Fibroblast of lung (primary cell): ENCODE data around the gene COL25A1. TPM values are rescaled to one million over a fixed set of nuclear protein-coding genes. Genes with fewer than 3 reads are reported as not detected.

Source experiments
- DNase-seq, 2 donors: peaks; one replicate each; pipeline versions ENCODE4 v3.0.0 to v3.0.0-alpha.2; 2010; ENCODE audit warnings: low read depth in 2 of 2
- H2AFZ ChIP-seq: 2 replicates; pipeline ENCODE4 v1.5.1; 2012; ENCODE audit warnings: low read length, control low read depth, inconsistent platforms
- H3K27ac ChIP-seq: 2 replicates; pipeline ENCODE4 v1.5.1; 2011; ENCODE audit warnings: low read length, control low read depth; ENCODE audit not compliant: insufficient read depth
- H3K27me3 ChIP-seq: 2 replicates; pipeline ENCODE4 v1.5.1; 2011; ENCODE audit warnings: mild to moderate bottlenecking, low read length; ENCODE audit not compliant: control insufficient read depth, insufficient read depth
- H3K36me3 ChIP-seq: 2 replicates; pipeline ENCODE4 v1.5.1; 2011; ENCODE audit warnings: low read length; ENCODE audit not compliant: control insufficient read depth, insufficient read depth
- H3K4me1 ChIP-seq: 2 replicates; pipeline ENCODE4 v1.5.1; 2011; ENCODE audit warnings: low read length; ENCODE audit not compliant: control insufficient read depth, insufficient read depth; ENCODE audit errors: extremely low read depth
- H3K4me2 ChIP-seq: 2 replicates; pipeline ENCODE4 v1.5.1; 2011; ENCODE audit warnings: low read length, control low read depth; ENCODE audit not compliant: insufficient read depth; ENCODE audit errors: extremely low read depth
- H3K4me3 ChIP-seq, 4 experiments: fragments of 200-600 bp in 1 of 4; sonication (generic) in 1 of 4; replicated peaks in 1 of 4; 2 replicates each; pipeline ENCODE4 v1.5.1; 2011 to 2016; ENCODE audit warnings: low read length in 4 of 4, low read depth in 3 of 4, mild to moderate bottlenecking in 3 of 4, control low read depth in 2 of 4, inconsistent platforms in 1 of 4, mixed read lengths in 1 of 4; ENCODE audit not compliant: insufficient read depth in 1 of 4; ENCODE audit errors: control extremely low read depth in 1 of 4
- H3K79me2 ChIP-seq: 2 replicates; pipeline ENCODE4 v1.5.1; 2012; ENCODE audit warnings: mild to moderate bottlenecking, low read length, inconsistent platforms; ENCODE audit not compliant: control insufficient read depth, insufficient read depth
- H3K9ac ChIP-seq: 2 replicates; pipeline ENCODE4 v1.5.1; 2011; ENCODE audit warnings: mild to moderate bottlenecking, low read length, control low read depth; ENCODE audit not compliant: insufficient read depth
- H3K9me3 ChIP-seq: 2 replicates; pipeline ENCODE4 v1.5.1; 2012; ENCODE audit warnings: low read depth, low read length; ENCODE audit not compliant: control insufficient read depth, insufficient read depth
- H4K20me1 ChIP-seq: 2 replicates; pipeline ENCODE4 v1.5.1; 2011; ENCODE audit warnings: low read length; ENCODE audit not compliant: control insufficient read depth, insufficient read depth; ENCODE audit errors: extremely low read depth
- EZH2 ChIP-seq: IDR thresholded peaks from 2 replicates; pipeline ENCODE4 v1.5.1; 2012; ENCODE audit warnings: low read length, control low read depth, mild to moderate bottlenecking; ENCODE audit errors: missing control alignments
- polyA plus RNA-seq, 2 donors: library from polyadenylated mRNA; depleted of rRNA in 1 of 2; stranded (reverse) in 1 of 2; unstranded in 1 of 2; fragments of >200 nt; gene quantifications; 2 replicates each; pipeline ENCODE4 v1.2.1, GENCODE V29; 2011 to 2012; ENCODE audit warnings: missing spikeins in 1 of 2
- total RNA-seq: library from RNA; depleted of rRNA; stranded (reverse); fragments of >200 nt; gene quantifications from 2 replicates; pipeline ENCODE4 v1.2.1, GENCODE V29; 2014
- TF ChIP-seq, protein P1 (sequence below), 2 donors: IDR thresholded peaks in 1 of 2; conservative IDR thresholded peaks in 1 of 2; 1 replicate in 1 of 2; 2 replicates in 1 of 2; pipeline ENCODE4 v1.5.1; 2011 to 2012; ENCODE audit warnings: low read length in 2 of 2, control low read depth in 1 of 2, inconsistent platforms in 1 of 2, low read depth in 1 of 2, mild to moderate bottlenecking in 1 of 2

Gene COL25A1
- total and polyA plus RNA-seq, 2 donors (not counting 1 experiment from before 2014, with no cell fraction given): under 0.01 to 0.01 TPM

DNA sequence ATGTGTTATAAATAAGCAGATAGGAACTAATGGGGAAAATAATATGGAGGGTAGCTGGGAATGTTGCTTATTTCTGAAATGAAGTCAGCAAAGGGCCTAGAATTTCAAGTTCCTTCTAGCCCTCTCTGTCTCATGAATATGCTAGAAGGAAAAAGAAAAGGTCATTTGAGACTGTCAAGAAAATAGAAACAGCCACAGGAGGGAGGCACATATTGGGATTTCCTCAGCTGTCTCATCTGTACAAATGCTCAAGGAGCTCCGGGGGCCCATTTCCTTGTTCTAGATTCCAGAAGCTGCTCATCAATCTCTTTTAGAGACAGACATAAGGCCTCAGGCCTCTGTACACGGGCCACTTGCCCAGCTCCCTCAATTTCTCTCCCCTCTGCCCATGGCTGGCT is 412.0 kb downstream of the COL25A1 start:
- H3K9me3 ChIP-seq: no peaks in the 10 kb centered on the region
- no peak overlapping the region for H2AFZ ChIP-seq
- no peak overlapping the region for H3K9ac ChIP-seq
- H3K27me3 ChIP-seq: no peaks in the 10 kb centered on the region
- no peak overlapping the region for H3K4me2 ChIP-seq
- no peak overlapping the region for H3K27ac ChIP-seq
- H4K20me1 ChIP-seq: no peaks in the 10 kb centered on the region
- TF ChIP-seq, protein P1, sequence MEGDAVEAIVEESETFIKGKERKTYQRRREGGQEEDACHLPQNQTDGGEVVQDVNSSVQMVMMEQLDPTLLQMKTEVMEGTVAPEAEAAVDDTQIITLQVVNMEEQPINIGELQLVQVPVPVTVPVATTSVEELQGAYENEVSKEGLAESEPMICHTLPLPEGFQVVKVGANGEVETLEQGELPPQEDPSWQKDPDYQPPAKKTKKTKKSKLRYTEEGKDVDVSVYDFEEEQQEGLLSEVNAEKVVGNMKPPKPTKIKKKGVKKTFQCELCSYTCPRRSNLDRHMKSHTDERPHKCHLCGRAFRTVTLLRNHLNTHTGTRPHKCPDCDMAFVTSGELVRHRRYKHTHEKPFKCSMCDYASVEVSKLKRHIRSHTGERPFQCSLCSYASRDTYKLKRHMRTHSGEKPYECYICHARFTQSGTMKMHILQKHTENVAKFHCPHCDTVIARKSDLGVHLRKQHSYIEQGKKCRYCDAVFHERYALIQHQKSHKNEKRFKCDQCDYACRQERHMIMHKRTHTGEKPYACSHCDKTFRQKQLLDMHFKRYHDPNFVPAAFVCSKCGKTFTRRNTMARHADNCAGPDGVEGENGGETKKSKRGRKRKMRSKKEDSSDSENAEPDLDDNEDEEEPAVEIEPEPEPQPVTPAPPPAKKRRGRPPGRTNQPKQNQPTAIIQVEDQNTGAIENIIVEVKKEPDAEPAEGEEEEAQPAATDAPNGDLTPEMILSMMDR (conservative IDR thresholded peaks at IDR 0.05 in 1 of 2, IDR thresholded peaks at IDR 0.05 in 1 of 2; ENCODE audit: low read depth in 1 of 2, low read length in 2 of 2): no peak
- TF ChIP-seq EZH2: no peak
- no peaks in the 10 kb centered on the region for H3K79me2 ChIP-seq
- no peak for DNase-seq
- no peak overlapping the region for H3K4me3 ChIP-seq
- no peaks in the 10 kb centered on the region for H3K4me1 ChIP-seq
- no peaks in the 10 kb centered on the region for H3K36me3 ChIP-seq

DNA sequence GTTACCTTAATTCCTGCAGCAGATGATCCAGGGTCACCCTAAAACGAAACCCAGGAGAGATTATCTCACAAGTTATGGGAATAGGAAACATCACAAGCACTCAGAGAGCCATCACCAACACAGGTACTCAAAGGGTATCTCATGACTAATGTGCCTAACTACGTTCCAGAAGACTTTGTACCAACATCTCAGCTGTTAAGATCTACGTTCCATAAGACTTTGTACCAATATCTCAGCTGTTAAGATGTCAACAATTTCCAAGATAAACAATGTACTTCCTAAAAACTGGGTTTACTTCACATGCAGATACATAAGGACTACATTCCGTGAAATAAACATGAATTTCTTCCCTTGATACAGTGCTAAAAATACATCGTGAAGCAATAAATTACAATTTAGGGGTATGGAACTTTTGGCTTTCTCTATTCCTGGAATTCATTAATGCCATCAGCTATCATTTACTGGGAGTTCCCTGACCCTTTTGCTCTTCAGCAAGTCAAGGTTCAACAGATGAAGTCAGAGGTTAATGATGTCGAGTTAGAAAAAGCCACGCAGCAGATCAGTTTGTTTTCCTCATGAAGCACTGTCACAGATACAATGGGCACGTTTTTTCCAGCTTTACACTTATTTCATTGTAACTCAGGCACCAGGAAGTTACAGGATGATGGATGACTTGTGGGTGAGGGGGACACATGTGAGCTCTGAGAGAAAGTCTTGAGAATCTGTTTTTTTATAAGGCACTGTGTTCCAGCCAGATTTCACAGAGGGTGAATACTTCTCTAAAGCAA is 412.6 kb downstream of the COL25A1 start:
- H3K4me3 ChIP-seq: no peak overlapping the region
- no peaks in the 10 kb centered on the region for H3K36me3 ChIP-seq
- no peak overlapping the region for H3K9ac ChIP-seq
- no peaks in the 10 kb centered on the region for H3K9me3 ChIP-seq
- peaks cover 2% of the 10 kb centered on the region for H3K4me1 ChIP-seq
- no peaks in the 10 kb centered on the region for H3K27me3 ChIP-seq
- no peak overlapping the region for H3K27ac ChIP-seq
- no peaks in the 10 kb centered on the region for H3K79me2 ChIP-seq
- H3K4me2 ChIP-seq: no peak overlapping the region
- TF ChIP-seq, protein P1 (conservative IDR thresholded peaks at IDR 0.05 in 1 of 2, IDR thresholded peaks at IDR 0.05 in 1 of 2; ENCODE audit: low read depth in 1 of 2, low read length in 2 of 2): no peak
- no peak for TF ChIP-seq EZH2
- DNase-seq: peak in 1 of 2 donors; percentile 69
- no peaks in the 10 kb centered on the region for H4K20me1 ChIP-seq
- no peak overlapping the region for H2AFZ ChIP-seq

DNA sequence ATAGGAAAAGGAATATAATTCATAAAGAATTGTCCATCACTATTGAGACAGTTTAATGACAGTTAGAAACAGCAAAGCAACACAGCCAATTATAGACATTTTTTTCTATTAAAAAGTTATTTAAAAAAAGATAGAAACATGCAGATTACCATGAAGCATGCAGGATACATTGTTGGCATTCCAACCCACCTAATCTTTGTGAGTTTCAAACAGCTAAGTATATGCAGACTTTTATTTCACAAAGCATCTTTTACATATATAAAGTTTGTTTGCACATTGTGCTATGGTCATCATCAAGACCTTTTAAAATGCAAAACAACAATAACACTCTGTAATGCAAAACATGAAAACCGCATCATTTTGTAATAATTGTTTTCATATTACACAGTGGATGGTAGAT is 413.7 kb downstream of the COL25A1 start:
- DNase-seq: peak in 1 of 2 donors; percentile 44
- no peak overlapping the region for H3K9ac ChIP-seq
- H3K79me2 ChIP-seq: no peaks in the 10 kb centered on the region
- H3K36me3 ChIP-seq: no peaks in the 10 kb centered on the region
- no peak overlapping the region for H3K27ac ChIP-seq
- no peak overlapping the region for H3K4me3 ChIP-seq
- no peak overlapping the region for H2AFZ ChIP-seq
- TF ChIP-seq, protein P1 (conservative IDR thresholded peaks at IDR 0.05 in 1 of 2, IDR thresholded peaks at IDR 0.05 in 1 of 2; ENCODE audit: low read depth in 1 of 2, low read length in 2 of 2): no peak
- TF ChIP-seq EZH2: no peak
- no peaks in the 10 kb centered on the region for H3K9me3 ChIP-seq
- peaks cover 2% of the 10 kb centered on the region for H3K4me1 ChIP-seq
- H3K27me3 ChIP-seq: no peaks in the 10 kb centered on the region
- no peaks in the 10 kb centered on the region for H4K20me1 ChIP-seq
- no peak overlapping the region for H3K4me2 ChIP-seq
